Panc1 (cell line): ENCODE data around the gene ADARB2. TPM values are rescaled to one million over a fixed set of nuclear protein-coding genes. Genes with fewer than 3 reads are reported as not detected.

ENCODE experiments used
- ATAC-seq: fragments of 200-7000 bp; cut with Tn5 transposase; 2 replicates; pipeline ENCODE4 v1.9.1; 2020; ENCODE audit warnings: mild to moderate bottlenecking, moderate library complexity
- BruUV-seq: library from RNA; stranded (reverse); fragments of 400-500 nt; replicated peaks from 2 replicates; lab custom pipeline; 2021; lab: Mats Ljungman, UMichigan
- CTCF ChIA-PET: fragments of 300-600 bp; sonication (Branson Sonifier 250); formaldehyde crosslinking; loops from one replicate; lab custom pipeline; 2022; ENCODE audit warnings: antibody characterized with exemption; lab: Charles Lee
- POLR2A ChIA-PET: fragments of 300-600 bp; sonication (Branson Sonifier 250); formaldehyde crosslinking; loops from one replicate; lab custom pipeline; 2022; ENCODE audit warnings: antibody characterized with exemption; lab: Charles Lee
- DNase-seq: peaks from one replicate; pipeline ENCODE4 v3.0.0-alpha.2; 2010; ENCODE audit warnings: low read depth, low spot score
- H3K27ac ChIP-seq: 2 replicates; pipeline ENCODE4 v1.5.1; 2011; ENCODE audit warnings: mild to moderate bottlenecking, low read length, inconsistent platforms
- H3K27me3 ChIP-seq: fragments of 200-500 bp; sonication (Bioruptor generic); 2 replicates; pipeline ENCODE4 v1.6.0; 2014; ENCODE audit warnings: low read length, inconsistent platforms; ENCODE audit not compliant: control insufficient read depth, insufficient read depth
- H3K36me3 ChIP-seq: fragments of 200-500 bp; sonication (Bioruptor generic); 2 replicates; pipeline ENCODE4 v1.5.1; 2014; ENCODE audit warnings: inconsistent platforms, mild to moderate bottlenecking, low read length, moderate library complexity; ENCODE audit not compliant: control insufficient read depth, insufficient read depth
- H3K4me1 ChIP-seq: 2 replicates; pipeline ENCODE4 v1.5.1; 2011; ENCODE audit warnings: inconsistent platforms, mild to moderate bottlenecking, low read length, moderate library complexity; ENCODE audit not compliant: control insufficient read depth, insufficient read depth
- H3K4me3 ChIP-seq, 2 experiments: 2 replicates each; pipeline ENCODE4 v1.5.1; 2011 to 2012; ENCODE audit warnings: low read depth in 2 of 2, low read length in 2 of 2, mild to moderate bottlenecking in 2 of 2, inconsistent platforms in 1 of 2, moderate library complexity in 1 of 2
- H3K9me3 ChIP-seq: fragments of 200-500 bp; sonication (Bioruptor generic); 2 replicates; pipeline ENCODE4 v1.5.1; 2014; ENCODE audit warnings: low read depth, mild to moderate bottlenecking, inconsistent platforms, low read length, moderate library complexity; ENCODE audit not compliant: control insufficient read depth, insufficient read depth
- POLR2AphosphoS5 ChIP-seq: IDR thresholded peaks from 2 replicates; pipeline ENCODE4 v1.6.1; 2012; ENCODE audit warnings: mild to moderate bottlenecking, low read depth, low read length, moderate library complexity
- REST ChIP-seq, 2 experiments: IDR thresholded peaks; 2 replicates each; pipeline ENCODE4 v1.6.1; 2011 to 2012; ENCODE audit warnings: low read depth in 2 of 2, control low read depth in 1 of 2, low read length in 1 of 2, mild to moderate bottlenecking in 1 of 2, moderate library complexity in 1 of 2; ENCODE audit not compliant: insufficient read depth in 1 of 2
- SIN3A ChIP-seq: IDR thresholded peaks from 2 replicates; pipeline ENCODE4 v1.6.1; 2012; ENCODE audit warnings: low read depth, mild to moderate bottlenecking, low read length, moderate library complexity, borderline replicate concordance; ENCODE audit not compliant: insufficient read depth
- TCF7L2 ChIP-seq: IDR thresholded peaks from 2 replicates; pipeline ENCODE4 v1.6.1; 2011; ENCODE audit warnings: mild to moderate bottlenecking, low read depth, low read length, inconsistent platforms
- in situ Hi-C: cut with HindIII; loops from 2 replicates; pipeline ENCODE4 v1.10.0; 2016; ENCODE audit warnings: low sequenced_read_pairs, low pct_unique_long_range_greater_than_20kb
- intact Hi-C: fragments of 100-400 bp; cut with micrococcal nuclease; formaldehyde crosslinking; loops from one replicate; pipeline ENCODE4 v1.10.0; 2022; ENCODE audit not compliant: unreplicated experiment
- total RNA-seq: library from RNA; stranded (reverse); gene quantifications from one replicate; pipeline ENCODE4 v1.2.1, GENCODE V29; 2021; ENCODE audit not compliant: unreplicated experiment
- TF ChIP-seq, protein P1 (sequence below): fragments of 450-650 bp; IDR thresholded peaks from 2 replicates; pipeline ENCODE4 v1.5.1; 2017; ENCODE audit warnings: mild to moderate bottlenecking

Gene ADARB2
- total RNA-seq, 1 experiment from 2014 or later: 0.31 TPM

DNA sequence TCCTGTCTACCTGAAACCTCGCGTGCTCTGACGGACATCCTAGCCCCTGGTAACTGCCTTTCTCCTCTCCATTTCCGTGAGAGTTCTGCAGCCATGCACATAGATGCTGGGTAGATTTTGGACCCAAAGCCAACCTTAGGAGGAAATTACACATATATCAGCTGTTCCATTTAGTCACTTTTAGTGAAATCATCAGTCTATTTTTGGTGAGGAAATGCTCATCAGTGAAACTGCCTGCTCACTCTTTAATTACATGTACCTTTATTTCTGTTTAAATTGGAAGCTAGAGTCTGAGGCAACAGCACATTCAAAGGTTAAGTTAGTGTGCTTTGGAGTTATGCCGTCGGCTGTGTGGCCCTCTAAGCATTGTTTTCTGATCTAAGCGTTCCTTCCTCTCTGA lies 449.8 kb downstream of the ADARB2 start:
- no peaks in the 10 kb centered on the region for H3K4me1 ChIP-seq
- ChIA-PET POLR2A (no interaction called here), CTCF (no interaction called here)
- no peaks in the 10 kb centered on the region for H3K36me3 ChIP-seq
- no TSS peak for BruUV-seq
- no peaks in the 10 kb centered on the region for H3K9me3 ChIP-seq
- H3K4me3 ChIP-seq: no peak overlapping the region
- TF ChIP-seq REST (IDR thresholded peaks at IDR 0.05; ENCODE audit: insufficient read depth in 1 of 2, low read depth in 2 of 2, low read length in 1 of 2) (no peak), SIN3A (no peak), POLR2AphosphoS5 (no peak), TCF7L2 (no peak)
- TF ChIP-seq, protein P1, sequence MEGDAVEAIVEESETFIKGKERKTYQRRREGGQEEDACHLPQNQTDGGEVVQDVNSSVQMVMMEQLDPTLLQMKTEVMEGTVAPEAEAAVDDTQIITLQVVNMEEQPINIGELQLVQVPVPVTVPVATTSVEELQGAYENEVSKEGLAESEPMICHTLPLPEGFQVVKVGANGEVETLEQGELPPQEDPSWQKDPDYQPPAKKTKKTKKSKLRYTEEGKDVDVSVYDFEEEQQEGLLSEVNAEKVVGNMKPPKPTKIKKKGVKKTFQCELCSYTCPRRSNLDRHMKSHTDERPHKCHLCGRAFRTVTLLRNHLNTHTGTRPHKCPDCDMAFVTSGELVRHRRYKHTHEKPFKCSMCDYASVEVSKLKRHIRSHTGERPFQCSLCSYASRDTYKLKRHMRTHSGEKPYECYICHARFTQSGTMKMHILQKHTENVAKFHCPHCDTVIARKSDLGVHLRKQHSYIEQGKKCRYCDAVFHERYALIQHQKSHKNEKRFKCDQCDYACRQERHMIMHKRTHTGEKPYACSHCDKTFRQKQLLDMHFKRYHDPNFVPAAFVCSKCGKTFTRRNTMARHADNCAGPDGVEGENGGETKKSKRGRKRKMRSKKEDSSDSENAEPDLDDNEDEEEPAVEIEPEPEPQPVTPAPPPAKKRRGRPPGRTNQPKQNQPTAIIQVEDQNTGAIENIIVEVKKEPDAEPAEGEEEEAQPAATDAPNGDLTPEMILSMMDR: no peak
- H3K27ac ChIP-seq: no peak overlapping the region
- DNase-seq (no peak), ATAC-seq (no peak)
- 0 out of 2 replicates have a peak, but pooled peaks cover 3% of the 10 kb centered on the region for H3K27me3 ChIP-seq
- intact Hi-C loops: no loop called here
- in situ Hi-C loops: no loop called here

- ChIA-PET POLR2A (no interaction called here), CTCF (no interaction called here)
- no peak for TF ChIP-seq POLR2AphosphoS5
- TF ChIP-seq, protein P1: no peak
- in situ Hi-C loops: no loop called here
- Histone ChIP-seq H3K36me3 (no peaks in the 10 kb centered on the region), H3K4me1 (no peaks in the 10 kb centered on the region), H3K9me3 (no peaks in the 10 kb centered on the region), H3K4me3 (no peak overlapping the region), H3K27ac (no peak overlapping the region), H3K27me3 (0 out of 2 replicates have a peak, but pooled peaks cover 3% of the 10 kb centered on the region)
- ATAC-seq: no peak
- intact Hi-C loops: no loop called here
- no TSS peak for BruUV-seq
- no peak for DNase-seq
Observed at GRCh38 chr10:1284076-1284475, 453.2 kb downstream of the ADARB2 start.
